Suprapubic skin (tissue), 4 donors: ENCODE data around the gene SHC3.

Experiments
- EP300 ChIP-seq: sonication (generic); formaldehyde crosslinking; IDR thresholded peaks from one replicate; pipeline ENCODE4 v1.6.1; 2017; ENCODE audit warnings: antibody characterized with exemption
- POLR2A ChIP-seq, 2 donors: fragments of 450-650 bp; IDR thresholded peaks; one replicate each; pipeline ENCODE4 v1.6.1; 2017; ENCODE audit warnings: antibody characterized with exemption in 2 of 2, mild to moderate bottlenecking in 2 of 2, moderate library complexity in 2 of 2
- POLR2AphosphoS5 ChIP-seq, 3 donors: sonication (generic); formaldehyde crosslinking; IDR thresholded peaks; one replicate each; pipeline ENCODE4 v1.6.1; 2017; ENCODE audit warnings: antibody characterized with exemption in 3 of 3
- TF ChIP-seq, protein P1 (sequence below), 2 donors: fragments of 200-600 bp in 1 of 2; fragments of 450-650 bp in 1 of 2; sonication (generic) in 1 of 2; IDR thresholded peaks; one replicate each; pipeline ENCODE4 v1.5.1; 2016 to 2019; ENCODE audit warnings: antibody characterized with exemption in 2 of 2, mild to moderate bottlenecking in 1 of 2, moderate library complexity in 1 of 2

DNA sequence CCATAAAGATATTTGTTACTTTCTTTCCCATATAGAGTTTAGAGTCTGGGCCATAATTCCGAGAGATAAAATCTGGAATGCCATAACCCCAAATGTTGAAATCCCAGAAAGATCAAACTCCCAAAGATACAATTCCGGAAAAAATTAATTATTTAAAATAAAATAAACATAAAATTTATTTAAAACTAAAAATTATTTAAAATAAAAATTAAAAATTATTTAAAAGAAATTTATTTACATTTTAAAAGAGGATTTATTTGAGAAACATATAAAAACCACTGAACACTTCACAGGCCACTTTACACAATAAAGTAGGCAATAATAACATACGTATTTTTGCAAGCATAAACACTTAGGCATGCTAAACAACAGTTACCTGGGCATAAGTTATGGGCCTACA is 57.9 kb downstream of the SHC3 start:
- TF ChIP-seq POLR2AphosphoS5 (IDR thresholded peaks at IDR 0.05): no peak
- TF ChIP-seq, protein P1, sequence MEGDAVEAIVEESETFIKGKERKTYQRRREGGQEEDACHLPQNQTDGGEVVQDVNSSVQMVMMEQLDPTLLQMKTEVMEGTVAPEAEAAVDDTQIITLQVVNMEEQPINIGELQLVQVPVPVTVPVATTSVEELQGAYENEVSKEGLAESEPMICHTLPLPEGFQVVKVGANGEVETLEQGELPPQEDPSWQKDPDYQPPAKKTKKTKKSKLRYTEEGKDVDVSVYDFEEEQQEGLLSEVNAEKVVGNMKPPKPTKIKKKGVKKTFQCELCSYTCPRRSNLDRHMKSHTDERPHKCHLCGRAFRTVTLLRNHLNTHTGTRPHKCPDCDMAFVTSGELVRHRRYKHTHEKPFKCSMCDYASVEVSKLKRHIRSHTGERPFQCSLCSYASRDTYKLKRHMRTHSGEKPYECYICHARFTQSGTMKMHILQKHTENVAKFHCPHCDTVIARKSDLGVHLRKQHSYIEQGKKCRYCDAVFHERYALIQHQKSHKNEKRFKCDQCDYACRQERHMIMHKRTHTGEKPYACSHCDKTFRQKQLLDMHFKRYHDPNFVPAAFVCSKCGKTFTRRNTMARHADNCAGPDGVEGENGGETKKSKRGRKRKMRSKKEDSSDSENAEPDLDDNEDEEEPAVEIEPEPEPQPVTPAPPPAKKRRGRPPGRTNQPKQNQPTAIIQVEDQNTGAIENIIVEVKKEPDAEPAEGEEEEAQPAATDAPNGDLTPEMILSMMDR (IDR thresholded peaks at IDR 0.05): no peak
- no peak for TF ChIP-seq POLR2A (IDR thresholded peaks at IDR 0.05)
- no peak for TF ChIP-seq EP300
